Neuron (in vitro differentiated cells): ENCODE measurements around the gene UCP1.

ENCODE experiments used
- H2AFZ ChIP-seq: one replicate; pipeline ENCODE4 v1.6.1; 2013; ENCODE audit warnings: low read depth, mild to moderate bottlenecking, inconsistent platforms, low read length, moderate library complexity
- H3K27me3 ChIP-seq: one replicate; pipeline ENCODE4 v1.6.1; 2013; ENCODE audit warnings: low read length; ENCODE audit not compliant: insufficient read depth
- H3K36me3 ChIP-seq: one replicate; pipeline ENCODE4 v1.6.1; 2013; ENCODE audit warnings: low read length; ENCODE audit not compliant: insufficient read depth
- H3K4me1 ChIP-seq: one replicate; pipeline ENCODE4 v1.6.1; 2013; ENCODE audit warnings: low read length; ENCODE audit not compliant: insufficient read depth
- H3K4me3 ChIP-seq: 2 replicates; pipeline ENCODE4 v1.5.1; 2013; ENCODE audit warnings: mild to moderate bottlenecking, low read length, moderate library complexity
- H3K9me3 ChIP-seq: one replicate; pipeline ENCODE4 v1.6.1; 2013; ENCODE audit warnings: low read length

Gene UCP1

GRCh38 chr4:140584439-140584838, 15.7 kb upstream of the UCP1 start:
- H3K9me3 ChIP-seq: no peaks in the 10 kb centered on the region
- no peak overlapping the region for H3K4me3 ChIP-seq
- peak overlapping the region; percentile 43 for H2AFZ ChIP-seq
- no peaks in the 10 kb centered on the region for H3K27me3 ChIP-seq
- peaks cover 13% of the 10 kb centered on the region for H3K4me1 ChIP-seq
- no peaks in the 10 kb centered on the region for H3K36me3 ChIP-seq

- Histone ChIP-seq H3K4me1 (peaks cover 13% of the 10 kb centered on the region), H3K4me3 (no peak overlapping the region), H2AFZ (no peak overlapping the region), H3K36me3 (no peaks in the 10 kb centered on the region), H3K9me3 (no peaks in the 10 kb centered on the region), H3K27me3 (no peaks in the 10 kb centered on the region)
These were observed 12.3 kb upstream of the UCP1 start for GRCh38 chr4:140581078-140581477.

- peaks cover 12% of the 10 kb centered on the region for H3K4me1 ChIP-seq
- H3K27me3 ChIP-seq: no peaks in the 10 kb centered on the region
- no peak overlapping the region for H2AFZ ChIP-seq
- no peak overlapping the region for H3K4me3 ChIP-seq
- no peaks in the 10 kb centered on the region for H3K9me3 ChIP-seq
- H3K36me3 ChIP-seq: no peaks in the 10 kb centered on the region
These were observed 10.5 kb upstream of the UCP1 start for GRCh38 chr4:140579278-140579677.

GRCh38 chr4:140575489-140575888, 6.7 kb upstream of the UCP1 start:
- Histone ChIP-seq H3K4me3 (no peak overlapping the region), H3K36me3 (no peaks in the 10 kb centered on the region), H3K4me1 (peaks cover 9% of the 10 kb centered on the region), H2AFZ (no peak overlapping the region), H3K9me3 (no peaks in the 10 kb centered on the region), H3K27me3 (peaks cover 13% of the 10 kb centered on the region)

- Histone ChIP-seq H3K27me3 (peaks cover 50% of the 10 kb centered on the region), H3K4me1 (peaks cover 24% of the 10 kb centered on the region), H3K9me3 (no peaks in the 10 kb centered on the region), H3K4me3 (no peak overlapping the region), H2AFZ (no peak overlapping the region), H3K36me3 (no peaks in the 10 kb centered on the region)
These were observed 2.9 kb upstream of the UCP1 start for GRCh38 chr4:140571620-140572019.

- H3K9me3 ChIP-seq: no peaks in the 10 kb centered on the region
- H2AFZ ChIP-seq: peak overlapping the region; percentile 73
- peaks cover 51% of the 10 kb centered on the region for H3K27me3 ChIP-seq
- peaks cover 15% of the 10 kb centered on the region for H3K4me1 ChIP-seq
- peak overlapping the region; percentile 43 for H3K4me3 ChIP-seq
- no peaks in the 10 kb centered on the region for H3K36me3 ChIP-seq
These were observed 512 bp upstream of the UCP1 start for GRCh38 chr4:140569307-140569638.

GRCh38 chr4:140559696-140560095, 9.1 kb downstream of the UCP1 start:
- Histone ChIP-seq H3K27me3 (no peaks in the 10 kb centered on the region), H3K36me3 (no peaks in the 10 kb centered on the region), H3K4me3 (no peak overlapping the region), H2AFZ (no peak overlapping the region), H3K9me3 (peaks cover 2% of the 10 kb centered on the region), H3K4me1 (no peaks in the 10 kb centered on the region)

- H3K36me3 ChIP-seq: peaks cover 3% of the 10 kb centered on the region
- H3K4me3 ChIP-seq: no peak overlapping the region
- H3K27me3 ChIP-seq: no peaks in the 10 kb centered on the region
- H2AFZ ChIP-seq: no peak overlapping the region
- no peaks in the 10 kb centered on the region for H3K4me1 ChIP-seq
- H3K9me3 ChIP-seq: peaks cover 2% of the 10 kb centered on the region
These were observed 10.8 kb downstream of the UCP1 start for GRCh38 chr4:140557831-140558435.

- Histone ChIP-seq H3K27me3 (no peaks in the 10 kb centered on the region), H2AFZ (no peak overlapping the region), H3K36me3 (peaks cover 9% of the 10 kb centered on the region), H3K4me3 (no peak overlapping the region), H3K4me1 (no peaks in the 10 kb centered on the region), H3K9me3 (peaks cover 2% of the 10 kb centered on the region)
These were observed 12.2 kb downstream of the UCP1 start for GRCh38 chr4:140556372-140557085.

- H3K9me3 ChIP-seq: peaks cover 2% of the 10 kb centered on the region
- no peak overlapping the region for H3K4me3 ChIP-seq
- H3K36me3 ChIP-seq: peaks cover 33% of the 10 kb centered on the region
These were observed 34.7 kb downstream of the UCP1 start for GRCh38 chr4:140533951-140534480.

GRCh38 chr4:140529434-140529833, 39.3 kb downstream of the UCP1 start:
- H3K4me1 ChIP-seq: peaks cover 24% of the 10 kb centered on the region
- peaks cover 2% of the 10 kb centered on the region for H3K9me3 ChIP-seq
- peaks cover 32% of the 10 kb centered on the region for H3K36me3 ChIP-seq
- no peak overlapping the region for H2AFZ ChIP-seq
- no peak overlapping the region for H3K4me3 ChIP-seq
- H3K27me3 ChIP-seq: no peaks in the 10 kb centered on the region

More at GRCh38 chr4:140533951-140534480, 34.7 kb downstream of the UCP1 start:
- H3K4me1 ChIP-seq: no peaks in the 10 kb centered on the region
- H2AFZ ChIP-seq: no peak overlapping the region
- no peaks in the 10 kb centered on the region for H3K27me3 ChIP-seq

- Histone ChIP-seq H3K27me3 (no peaks in the 10 kb centered on the region), H3K4me1 (peaks cover 25% of the 10 kb centered on the region), H3K9me3 (no peaks in the 10 kb centered on the region), H3K36me3 (peaks cover 17% of the 10 kb centered on the region), H3K4me3 (peak within 1 kb of the TSS; percentile 73), H2AFZ (peak within 1 kb of the TSS; percentile 88)
These were observed 44.7 kb downstream of the UCP1 start, which contains the start of gene ELMOD2 for GRCh38 chr4:140523857-140524742. ELMOD2 (plus strand) TSS chr4:140524168; CDS start chr4:140525429, 1,261 bp downstream.

- H3K4me1 ChIP-seq: peaks cover 25% of the 10 kb centered on the region
- H3K9me3 ChIP-seq: no peaks in the 10 kb centered on the region
- no peaks in the 10 kb centered on the region for H3K27me3 ChIP-seq
- peak overlapping the region; percentile 40 for H3K4me3 ChIP-seq
- peaks cover 15% of the 10 kb centered on the region for H3K36me3 ChIP-seq
- H2AFZ ChIP-seq: peak overlapping the region; percentile 88
These were observed 45.3 kb downstream of the UCP1 start for GRCh38 chr4:140523370-140523856.
